Subcutaneous adipose tissue (tissue), 4 donors: Measurements from ENCODE around the gene MAP3K3. TPM values are rescaled to one million over a fixed set of nuclear protein-coding genes. Genes with fewer than 3 reads are reported as not detected.

Source experiments
- total RNA-seq, 4 donors: library from RNA; depleted of rRNA; stranded (reverse); fragments of >200 nt; gene quantifications; one replicate each; pipeline ENCODE4 v1.1.0, GENCODE V29; 2016
- TF ChIP-seq, protein P1 (sequence below): fragments of 450-650 bp; IDR thresholded peaks from one replicate; pipeline ENCODE4 v1.5.1; 2016; ENCODE audit warnings: low read depth, mild to moderate bottlenecking, control low read depth, antibody characterized with exemption, moderate library complexity

Gene MAP3K3
- total RNA-seq, 4 donors from 2014 or later = 37.7 to 80.8 (median 62.0) TPM

DNA sequence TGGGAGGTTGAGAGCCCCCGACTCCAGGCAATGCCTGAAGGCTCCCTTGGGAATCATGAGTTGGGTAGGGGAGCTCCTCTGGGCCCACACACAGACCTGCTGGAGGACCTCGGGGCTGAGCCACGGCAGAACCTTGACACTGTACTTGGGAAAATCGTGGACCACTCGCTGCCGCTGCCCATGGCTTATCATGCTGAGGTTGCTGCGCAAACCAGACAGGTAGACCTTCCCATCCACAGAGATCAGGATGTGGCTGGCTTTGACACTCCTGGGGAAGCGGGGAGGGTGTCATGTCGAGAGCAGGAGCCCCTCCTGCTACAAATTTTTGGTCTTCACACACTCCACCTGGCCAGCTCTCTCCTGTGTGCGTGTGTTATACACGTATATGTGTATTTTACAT, 84.9 kb downstream of the MAP3K3 start:
- TF ChIP-seq, protein P1, sequence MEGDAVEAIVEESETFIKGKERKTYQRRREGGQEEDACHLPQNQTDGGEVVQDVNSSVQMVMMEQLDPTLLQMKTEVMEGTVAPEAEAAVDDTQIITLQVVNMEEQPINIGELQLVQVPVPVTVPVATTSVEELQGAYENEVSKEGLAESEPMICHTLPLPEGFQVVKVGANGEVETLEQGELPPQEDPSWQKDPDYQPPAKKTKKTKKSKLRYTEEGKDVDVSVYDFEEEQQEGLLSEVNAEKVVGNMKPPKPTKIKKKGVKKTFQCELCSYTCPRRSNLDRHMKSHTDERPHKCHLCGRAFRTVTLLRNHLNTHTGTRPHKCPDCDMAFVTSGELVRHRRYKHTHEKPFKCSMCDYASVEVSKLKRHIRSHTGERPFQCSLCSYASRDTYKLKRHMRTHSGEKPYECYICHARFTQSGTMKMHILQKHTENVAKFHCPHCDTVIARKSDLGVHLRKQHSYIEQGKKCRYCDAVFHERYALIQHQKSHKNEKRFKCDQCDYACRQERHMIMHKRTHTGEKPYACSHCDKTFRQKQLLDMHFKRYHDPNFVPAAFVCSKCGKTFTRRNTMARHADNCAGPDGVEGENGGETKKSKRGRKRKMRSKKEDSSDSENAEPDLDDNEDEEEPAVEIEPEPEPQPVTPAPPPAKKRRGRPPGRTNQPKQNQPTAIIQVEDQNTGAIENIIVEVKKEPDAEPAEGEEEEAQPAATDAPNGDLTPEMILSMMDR = no peak

DNA sequence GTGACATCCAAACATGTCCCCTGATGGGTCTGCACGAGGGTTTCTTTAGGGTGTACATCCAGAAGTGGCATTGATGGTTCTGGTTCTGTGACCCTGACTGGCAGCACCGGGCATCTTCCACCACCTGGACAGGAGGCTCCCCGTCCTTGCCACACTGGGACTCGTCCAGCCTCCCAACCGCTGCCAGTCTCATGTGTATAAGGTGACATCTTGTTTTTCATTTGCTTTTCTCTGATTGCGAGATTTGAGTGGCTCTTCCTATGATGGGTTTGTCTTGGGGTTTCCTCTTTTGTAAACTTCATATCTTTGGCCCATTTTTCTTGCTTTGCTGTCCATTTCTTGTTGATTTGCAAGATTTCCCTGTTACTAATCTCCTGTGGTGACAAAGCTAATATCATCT, 86.9 kb downstream of the MAP3K3 start:
- TF ChIP-seq, protein P1 = no peak

DNA sequence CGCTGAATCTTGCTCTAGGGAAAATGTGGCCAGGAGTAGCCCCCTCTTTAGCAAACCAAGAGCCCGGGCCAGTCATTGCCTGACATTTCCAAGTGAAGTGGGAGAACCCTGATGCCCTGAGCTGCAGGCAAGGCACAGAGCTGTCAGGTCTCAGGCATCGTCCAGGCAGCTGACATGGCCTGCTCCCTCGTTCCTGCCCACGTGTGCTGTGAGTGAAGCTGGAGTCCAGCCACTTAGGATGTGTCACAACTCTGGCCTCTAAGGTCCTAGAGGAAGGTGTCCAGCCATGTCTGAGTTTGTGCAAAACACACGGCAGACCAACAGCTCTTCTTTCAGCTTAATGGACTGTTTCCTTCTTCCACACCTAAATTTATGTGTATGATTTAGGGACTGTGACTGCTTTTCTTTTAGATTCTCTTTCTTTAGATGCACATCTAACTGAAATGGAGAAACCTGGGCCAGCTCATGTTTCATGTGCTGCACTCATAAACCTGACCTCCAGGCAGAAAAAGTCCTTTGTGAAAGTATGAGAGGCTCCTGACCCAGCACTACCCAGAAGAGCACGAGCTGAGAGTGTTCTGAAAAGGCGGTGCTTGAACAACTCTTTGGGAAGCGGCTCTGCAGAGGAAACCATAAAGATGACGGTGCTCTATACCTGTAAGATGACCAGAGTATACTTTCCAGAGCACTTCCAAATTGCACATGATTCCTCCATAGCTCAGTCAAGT, 92.5 kb downstream of the MAP3K3 start:
- TF ChIP-seq, protein P1 = no peak

DNA sequence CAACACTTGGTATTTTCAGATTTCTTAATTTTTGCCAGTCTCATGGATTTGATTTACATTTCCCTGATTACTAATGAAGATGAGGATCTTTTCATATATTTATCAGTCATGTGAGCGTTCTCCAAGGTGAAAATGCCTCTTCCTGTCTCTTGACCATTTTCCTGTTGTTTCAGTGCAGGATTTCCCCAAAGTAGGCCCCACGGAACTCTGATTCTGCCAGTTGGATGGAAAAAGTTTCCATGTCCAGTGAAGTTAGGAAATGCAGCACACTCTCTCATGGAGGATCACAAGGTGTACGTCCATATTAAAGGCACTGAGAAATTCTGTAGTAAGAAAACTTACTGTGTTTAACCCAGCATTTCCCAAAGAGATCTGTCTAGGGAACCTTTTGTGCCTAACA, 94.2 kb downstream of the MAP3K3 start:
- TF ChIP-seq, protein P1 = no peak

DNA sequence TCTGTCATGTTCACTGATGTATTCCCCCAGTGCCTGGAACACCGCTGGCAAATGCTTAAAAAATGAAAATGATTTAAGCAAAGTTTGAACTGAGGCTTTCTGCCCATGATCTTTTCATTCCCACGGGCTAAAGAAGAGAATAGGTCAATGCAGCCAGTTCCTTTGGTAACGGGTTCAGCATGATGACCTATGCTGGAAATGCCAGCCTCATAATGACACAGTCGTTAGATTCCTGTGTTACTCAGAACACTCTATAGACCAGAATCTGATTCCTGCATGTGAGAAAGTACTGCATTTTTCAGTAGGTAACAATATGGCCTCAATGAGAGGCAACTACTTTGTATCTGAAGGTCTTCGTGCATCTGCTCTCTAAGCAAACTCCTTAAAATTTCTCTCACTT, 96.8 kb downstream of the MAP3K3 start:
- TF ChIP-seq, protein P1 = no peak

DNA sequence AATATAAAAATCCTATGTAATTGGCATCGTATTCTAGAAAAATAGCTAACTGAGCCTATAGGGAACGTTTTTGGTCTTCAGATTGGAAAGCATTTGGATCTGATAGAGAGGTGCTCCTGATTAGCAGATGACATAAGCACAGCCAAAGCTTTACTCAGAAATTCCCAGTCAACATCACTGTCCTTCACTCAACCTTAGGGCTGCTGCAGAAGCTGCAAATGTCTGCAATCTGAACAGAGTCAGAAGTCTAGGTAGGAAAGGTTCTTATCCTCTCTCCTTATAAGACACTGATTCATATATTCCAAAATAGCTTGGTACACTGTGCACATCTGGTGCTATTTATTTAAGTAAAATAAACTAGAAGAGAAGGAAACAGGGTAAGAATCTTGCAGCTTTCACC, 100.2 kb downstream of the MAP3K3 start:
- TF ChIP-seq, protein P1 = no peak

DNA sequence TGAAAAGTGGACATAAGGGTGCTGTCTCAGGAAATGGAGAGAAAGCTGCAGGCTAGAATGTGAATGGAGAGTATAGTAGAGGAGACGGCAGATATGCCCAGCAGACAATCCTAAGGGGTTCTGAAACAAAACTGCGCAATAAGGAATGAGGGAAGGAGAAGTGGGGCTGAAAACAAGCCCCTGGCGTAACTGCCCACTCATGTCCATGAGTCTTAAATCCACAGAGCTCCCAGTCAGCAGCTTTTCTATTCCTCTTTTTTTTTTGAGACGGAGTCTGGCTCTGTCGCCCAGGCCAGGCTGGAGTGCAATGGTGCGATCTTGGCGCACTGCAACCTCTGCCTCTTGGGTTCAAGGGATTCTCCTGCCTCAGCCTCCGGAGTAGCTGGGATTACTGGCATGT, 113.5 kb downstream of the MAP3K3 start:
- TF ChIP-seq, protein P1 = no peak
